Measurements from ENCODE around the gene TECRL. TPM values are rescaled to one million over a fixed set of nuclear protein-coding genes. Genes with fewer than 3 reads are reported as not detected.

The TECRL gene
- total RNA-seq, 4 donors from 2014 or later: not detected

DNA sequence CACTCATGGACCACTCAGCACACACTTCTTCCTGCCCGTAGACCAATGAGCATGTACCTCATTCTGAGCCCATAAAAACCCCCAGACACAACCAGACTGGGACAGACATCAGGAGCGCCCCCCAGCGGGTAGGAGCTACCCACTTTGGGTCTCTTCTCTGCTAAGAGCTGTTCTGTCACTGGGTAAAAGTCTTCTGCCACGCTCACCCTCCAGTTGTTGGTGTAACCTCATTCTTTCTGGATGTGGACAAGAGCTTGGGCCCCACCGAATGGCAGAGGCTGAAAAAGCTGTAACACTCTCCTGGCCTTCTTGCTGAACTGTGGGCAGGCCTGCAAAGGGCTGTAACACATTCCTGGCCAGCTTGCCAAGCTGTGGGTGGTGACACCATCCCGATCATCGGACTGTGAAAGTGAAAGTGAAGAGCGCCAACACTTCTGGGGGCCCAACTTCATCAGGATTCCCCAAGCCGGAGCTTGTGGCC, 137.6 kb downstream of the TECRL start:
- intact Hi-C loops (cut with DNase I; ENCODE audit: low total_unique reads): no loop called here
- no peaks in the 10 kb centered on the region for H3K27me3 ChIP-seq
- no peak for DNase-seq
- TF ChIP-seq, protein P1, sequence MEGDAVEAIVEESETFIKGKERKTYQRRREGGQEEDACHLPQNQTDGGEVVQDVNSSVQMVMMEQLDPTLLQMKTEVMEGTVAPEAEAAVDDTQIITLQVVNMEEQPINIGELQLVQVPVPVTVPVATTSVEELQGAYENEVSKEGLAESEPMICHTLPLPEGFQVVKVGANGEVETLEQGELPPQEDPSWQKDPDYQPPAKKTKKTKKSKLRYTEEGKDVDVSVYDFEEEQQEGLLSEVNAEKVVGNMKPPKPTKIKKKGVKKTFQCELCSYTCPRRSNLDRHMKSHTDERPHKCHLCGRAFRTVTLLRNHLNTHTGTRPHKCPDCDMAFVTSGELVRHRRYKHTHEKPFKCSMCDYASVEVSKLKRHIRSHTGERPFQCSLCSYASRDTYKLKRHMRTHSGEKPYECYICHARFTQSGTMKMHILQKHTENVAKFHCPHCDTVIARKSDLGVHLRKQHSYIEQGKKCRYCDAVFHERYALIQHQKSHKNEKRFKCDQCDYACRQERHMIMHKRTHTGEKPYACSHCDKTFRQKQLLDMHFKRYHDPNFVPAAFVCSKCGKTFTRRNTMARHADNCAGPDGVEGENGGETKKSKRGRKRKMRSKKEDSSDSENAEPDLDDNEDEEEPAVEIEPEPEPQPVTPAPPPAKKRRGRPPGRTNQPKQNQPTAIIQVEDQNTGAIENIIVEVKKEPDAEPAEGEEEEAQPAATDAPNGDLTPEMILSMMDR (IDR thresholded peaks at IDR 0.05): no peak
- no peak for TF ChIP-seq POLR2A (IDR thresholded peaks at IDR 0.05)
- no peak overlapping the region for H3K4me3 ChIP-seq
- H3K9me3 ChIP-seq: no peaks in the 10 kb centered on the region
- H3K27ac ChIP-seq: no peak overlapping the region
- no peaks in the 10 kb centered on the region for H3K36me3 ChIP-seq
- H3K4me1 ChIP-seq: no peaks in the 10 kb centered on the region

- no peak overlapping the region for H3K4me3 ChIP-seq
- no peaks in the 10 kb centered on the region for H3K36me3 ChIP-seq
- H3K27me3 ChIP-seq: no peaks in the 10 kb centered on the region
- no peaks in the 10 kb centered on the region for H3K9me3 ChIP-seq
- intact Hi-C loops (cut with DNase I; ENCODE audit: low total_unique reads): no loop called here
- TF ChIP-seq, protein P1 (IDR thresholded peaks at IDR 0.05): no peak
- TF ChIP-seq POLR2A (IDR thresholded peaks at IDR 0.05): no peak
- H3K4me1 ChIP-seq: no peaks in the 10 kb centered on the region
- no peak overlapping the region for H3K27ac ChIP-seq
- DNase-seq: no peak
Measured at GRCh38 chr4:64266669-64267068, 142.6 kb downstream of the TECRL start.

- TF ChIP-seq, protein P1 (IDR thresholded peaks at IDR 0.05): no peak
- TF ChIP-seq POLR2A (IDR thresholded peaks at IDR 0.05): no peak
- no peak overlapping the region for H3K4me3 ChIP-seq
- no peaks in the 10 kb centered on the region for H3K9me3 ChIP-seq
- intact Hi-C loops (cut with DNase I; ENCODE audit: low total_unique reads): no loop called here
- no peaks in the 10 kb centered on the region for H3K36me3 ChIP-seq
- no peak overlapping the region for H3K27ac ChIP-seq
- DNase-seq: no peak
- no peaks in the 10 kb centered on the region for H3K4me1 ChIP-seq
- H3K27me3 ChIP-seq: no peaks in the 10 kb centered on the region
Measured at GRCh38 chr4:64266263-64266662, 143.0 kb downstream of the TECRL start.

DNA sequence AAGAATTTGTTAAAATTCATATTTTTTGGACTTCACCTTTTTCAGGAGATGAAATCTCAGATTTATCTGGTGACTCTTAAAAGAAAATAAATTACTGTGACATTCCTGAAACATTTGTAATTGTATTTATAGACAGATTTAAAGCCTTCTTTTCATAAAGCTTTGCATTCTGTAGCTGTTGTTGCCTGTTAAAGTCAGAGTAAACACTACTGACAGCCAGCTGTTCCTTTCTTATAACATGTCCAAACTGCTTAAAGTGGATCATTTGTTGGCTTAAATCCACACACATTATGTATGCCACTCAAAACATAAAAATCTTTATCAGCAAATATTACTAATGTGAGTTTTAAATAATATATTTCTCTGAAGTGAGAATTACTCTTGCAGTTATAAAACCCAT, 157.5 kb downstream of the TECRL start:
- Histone ChIP-seq H3K36me3 (no peaks in the 10 kb centered on the region), H3K4me1 (no peaks in the 10 kb centered on the region), H3K27ac (no peak overlapping the region), H3K27me3 (no peaks in the 10 kb centered on the region), H3K4me3 (no peak overlapping the region), H3K9me3 (no peaks in the 10 kb centered on the region)
- intact Hi-C loops (cut with DNase I; ENCODE audit: low total_unique reads): no loop called here
- TF ChIP-seq, protein P1 (IDR thresholded peaks at IDR 0.05): no peak
- no peak for TF ChIP-seq POLR2A (IDR thresholded peaks at IDR 0.05)
- DNase-seq: no peak

GRCh38 chr4:64250488-64250887, 158.8 kb downstream of the TECRL start:
- Histone ChIP-seq H3K27me3 (no peaks in the 10 kb centered on the region), H3K27ac (no peak overlapping the region), H3K4me3 (no peak overlapping the region), H3K4me1 (no peaks in the 10 kb centered on the region), H3K9me3 (no peaks in the 10 kb centered on the region), H3K36me3 (no peaks in the 10 kb centered on the region)
- TF ChIP-seq, protein P1 (IDR thresholded peaks at IDR 0.05): no peak
- TF ChIP-seq POLR2A (IDR thresholded peaks at IDR 0.05): no peak
- no peak for DNase-seq
- intact Hi-C loops (cut with DNase I; ENCODE audit: low total_unique reads): no loop called here

Measured in uterus (tissue), 4 donors.